ENCODE data around the gene GALM. TPM values are rescaled to one million over a fixed set of nuclear protein-coding genes. Genes with fewer than 3 reads are reported as not detected.
A peak's percentile ranks its signal among the peaks of the same experiment; 100 is the strongest.

GALM gene
- total and polyA plus RNA-seq, 2 of the 13 experiments (the other 11 are each of a cell fraction or from before 2014, with no cell fraction given), result 65.5 to 90.0 TPM

DNA sequence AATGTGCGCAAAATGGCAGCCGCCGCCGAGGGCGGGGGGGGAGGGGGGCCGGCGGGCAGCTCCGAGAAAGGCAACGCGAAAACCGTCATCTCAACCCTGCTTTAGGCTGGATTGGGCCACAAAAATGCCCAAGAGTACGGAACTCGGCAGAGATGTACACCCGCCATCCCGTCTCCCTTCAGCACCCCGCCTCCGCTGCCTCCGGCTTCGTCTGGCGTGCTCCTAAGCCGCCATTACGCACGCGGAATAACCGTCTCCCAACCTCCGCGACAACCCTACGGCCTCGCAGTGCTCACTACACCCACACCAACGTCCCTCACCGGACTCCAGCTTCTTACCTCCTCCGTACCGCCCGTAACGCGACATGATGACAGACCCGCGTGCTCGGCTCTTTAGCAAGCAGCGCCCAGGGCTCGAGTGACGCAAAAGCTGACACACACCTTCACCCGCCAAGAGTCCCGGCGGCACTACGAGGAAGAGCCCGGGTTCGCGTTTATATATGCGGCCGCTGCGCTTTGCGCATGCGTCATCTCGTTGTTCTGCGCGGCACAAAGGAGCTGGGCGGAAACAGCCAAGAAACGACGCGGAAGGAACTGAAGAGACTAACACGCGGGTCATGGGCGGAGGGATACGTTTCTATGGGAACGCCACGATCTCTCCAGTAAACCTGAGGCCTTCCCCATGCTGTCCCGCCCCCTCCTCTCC is 85.1 kb downstream of the GALM start, which contains the start of gene SRSF7 (continued):
- TF ChIP-seq, protein P1, sequence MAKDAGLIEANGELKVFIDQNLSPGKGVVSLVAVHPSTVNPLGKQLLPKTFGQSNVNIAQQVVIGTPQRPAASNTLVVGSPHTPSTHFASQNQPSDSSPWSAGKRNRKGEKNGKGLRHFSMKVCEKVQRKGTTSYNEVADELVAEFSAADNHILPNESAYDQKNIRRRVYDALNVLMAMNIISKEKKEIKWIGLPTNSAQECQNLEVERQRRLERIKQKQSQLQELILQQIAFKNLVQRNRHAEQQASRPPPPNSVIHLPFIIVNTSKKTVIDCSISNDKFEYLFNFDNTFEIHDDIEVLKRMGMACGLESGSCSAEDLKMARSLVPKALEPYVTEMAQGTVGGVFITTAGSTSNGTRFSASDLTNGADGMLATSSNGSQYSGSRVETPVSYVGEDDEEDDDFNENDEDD (CRISPR knock-in tag; IDR thresholded peaks at IDR 0.05; ENCODE audit: borderline replicate concordance), result peak; percentile 83
- TF ChIP-seq TBX3 (IDR thresholded peaks at IDR 0.05; ENCODE audit: borderline replicate concordance) (0 out of 2 replicates have a peak, but pooled peaks have one; percentile 45), ZNF549 (CRISPR knock-in tag; IDR thresholded peaks at IDR 0.05) (0 out of 2 replicates have a peak, but pooled peaks have one; percentile 62), ZFP1 (CRISPR knock-in tag; IDR thresholded peaks at IDR 0.05) (no peak; the same call in 1 of the 2 replicates), BHLHE40 (IDR thresholded peaks at IDR 0.05; ENCODE audit: low read length) (0 out of 2 replicates have a peak, but pooled peaks have one; percentile 23), ZNF546 (CRISPR knock-in tag; conservative IDR thresholded peaks at IDR 0.05) (peak; percentile 87; the same call in 1 of the 2 replicates), YEATS2 (CRISPR knock-in tag; IDR thresholded peaks at IDR 0.05; ENCODE audit: borderline replicate concordance) (peak; percentile 76), ZNF138 (CRISPR knock-in tag; IDR thresholded peaks at IDR 0.05; ENCODE audit: low read depth) (peak; percentile 80; the same call in 1 of the 2 replicates), ZFP36L1 (CRISPR knock-in tag; IDR thresholded peaks at IDR 0.05) (peak; percentile 76; the same call in 1 of the 2 replicates), YEATS4 (CRISPR knock-in tag; IDR thresholded peaks at IDR 0.05; ENCODE audit: borderline replicate concordance) (peak; percentile 94), TSC22D2 (CRISPR knock-in tag; IDR thresholded peaks at IDR 0.05; ENCODE audit: borderline replicate concordance) (peak; percentile 93), ZMYM2 (CRISPR knock-in tag; IDR thresholded peaks at IDR 0.05) (no peak), CC2D1A (CRISPR knock-in tag; IDR thresholded peaks at IDR 0.05) (no peak; the same call in 1 of the 2 replicates), ELF3 (CRISPR knock-in tag; IDR thresholded peaks at IDR 0.05) (peak; percentile 99)
- TF ChIP-seq, protein P2, sequence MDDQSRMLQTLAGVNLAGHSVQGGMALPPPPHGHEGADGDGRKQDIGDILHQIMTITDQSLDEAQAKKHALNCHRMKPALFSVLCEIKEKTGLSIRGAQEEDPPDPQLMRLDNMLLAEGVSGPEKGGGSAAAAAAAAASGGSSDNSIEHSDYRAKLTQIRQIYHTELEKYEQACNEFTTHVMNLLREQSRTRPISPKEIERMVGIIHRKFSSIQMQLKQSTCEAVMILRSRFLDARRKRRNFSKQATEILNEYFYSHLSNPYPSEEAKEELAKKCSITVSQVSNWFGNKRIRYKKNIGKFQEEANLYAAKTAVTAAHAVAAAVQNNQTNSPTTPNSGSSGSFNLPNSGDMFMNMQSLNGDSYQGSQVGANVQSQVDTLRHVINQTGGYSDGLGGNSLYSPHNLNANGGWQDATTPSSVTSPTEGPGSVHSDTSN (CRISPR knock-in tag; IDR thresholded peaks at IDR 0.05; ENCODE audit: borderline replicate concordance), result no peak
- TF ChIP-seq, protein P3, sequence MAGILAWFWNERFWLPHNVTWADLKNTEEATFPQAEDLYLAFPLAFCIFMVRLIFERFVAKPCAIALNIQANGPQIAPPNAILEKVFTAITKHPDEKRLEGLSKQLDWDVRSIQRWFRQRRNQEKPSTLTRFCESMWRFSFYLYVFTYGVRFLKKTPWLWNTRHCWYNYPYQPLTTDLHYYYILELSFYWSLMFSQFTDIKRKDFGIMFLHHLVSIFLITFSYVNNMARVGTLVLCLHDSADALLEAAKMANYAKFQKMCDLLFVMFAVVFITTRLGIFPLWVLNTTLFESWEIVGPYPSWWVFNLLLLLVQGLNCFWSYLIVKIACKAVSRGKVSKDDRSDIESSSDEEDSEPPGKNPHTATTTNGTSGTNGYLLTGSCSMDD (CRISPR knock-in tag; IDR thresholded peaks at IDR 0.05), result peak; percentile 84
- TF ChIP-seq, protein P4, sequence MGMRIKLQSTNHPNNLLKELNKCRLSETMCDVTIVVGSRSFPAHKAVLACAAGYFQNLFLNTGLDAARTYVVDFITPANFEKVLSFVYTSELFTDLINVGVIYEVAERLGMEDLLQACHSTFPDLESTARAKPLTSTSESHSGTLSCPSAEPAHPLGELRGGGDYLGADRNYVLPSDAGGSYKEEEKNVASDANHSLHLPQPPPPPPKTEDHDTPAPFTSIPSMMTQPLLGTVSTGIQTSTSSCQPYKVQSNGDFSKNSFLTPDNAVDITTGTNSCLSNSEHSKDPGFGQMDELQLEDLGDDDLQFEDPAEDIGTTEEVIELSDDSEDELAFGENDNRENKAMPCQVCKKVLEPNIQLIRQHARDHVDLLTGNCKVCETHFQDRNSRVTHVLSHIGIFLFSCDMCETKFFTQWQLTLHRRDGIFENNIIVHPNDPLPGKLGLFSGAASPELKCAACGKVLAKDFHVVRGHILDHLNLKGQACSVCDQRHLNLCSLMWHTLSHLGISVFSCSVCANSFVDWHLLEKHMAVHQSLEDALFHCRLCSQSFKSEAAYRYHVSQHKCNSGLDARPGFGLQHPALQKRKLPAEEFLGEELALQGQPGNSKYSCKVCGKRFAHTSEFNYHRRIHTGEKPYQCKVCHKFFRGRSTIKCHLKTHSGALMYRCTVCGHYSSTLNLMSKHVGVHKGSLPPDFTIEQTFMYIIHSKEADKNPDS (CRISPR knock-in tag; IDR thresholded peaks at IDR 0.05), result peak; percentile 85; the same call in 1 of the 2 replicates
- TF ChIP-seq, protein P5, sequence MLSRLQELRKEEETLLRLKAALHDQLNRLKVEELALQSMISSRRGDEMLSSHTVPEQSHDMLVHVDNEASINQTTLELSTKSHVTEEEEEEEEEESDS (CRISPR knock-in tag; IDR thresholded peaks at IDR 0.05; ENCODE audit: borderline replicate concordance), result no peak; the same call in 1 of the 2 replicates
- TF ChIP-seq, protein P6, sequence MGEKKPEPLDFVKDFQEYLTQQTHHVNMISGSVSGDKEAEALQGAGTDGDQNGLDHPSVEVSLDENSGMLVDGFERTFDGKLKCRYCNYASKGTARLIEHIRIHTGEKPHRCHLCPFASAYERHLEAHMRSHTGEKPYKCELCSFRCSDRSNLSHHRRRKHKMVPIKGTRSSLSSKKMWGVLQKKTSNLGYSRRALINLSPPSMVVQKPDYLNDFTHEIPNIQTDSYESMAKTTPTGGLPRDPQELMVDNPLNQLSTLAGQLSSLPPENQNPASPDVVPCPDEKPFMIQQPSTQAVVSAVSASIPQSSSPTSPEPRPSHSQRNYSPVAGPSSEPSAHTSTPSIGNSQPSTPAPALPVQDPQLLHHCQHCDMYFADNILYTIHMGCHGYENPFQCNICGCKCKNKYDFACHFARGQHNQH (CRISPR knock-in tag; IDR thresholded peaks at IDR 0.05), result peak; percentile 82; the same call in 1 of the 2 replicates
- TF ChIP-seq, protein P7, sequence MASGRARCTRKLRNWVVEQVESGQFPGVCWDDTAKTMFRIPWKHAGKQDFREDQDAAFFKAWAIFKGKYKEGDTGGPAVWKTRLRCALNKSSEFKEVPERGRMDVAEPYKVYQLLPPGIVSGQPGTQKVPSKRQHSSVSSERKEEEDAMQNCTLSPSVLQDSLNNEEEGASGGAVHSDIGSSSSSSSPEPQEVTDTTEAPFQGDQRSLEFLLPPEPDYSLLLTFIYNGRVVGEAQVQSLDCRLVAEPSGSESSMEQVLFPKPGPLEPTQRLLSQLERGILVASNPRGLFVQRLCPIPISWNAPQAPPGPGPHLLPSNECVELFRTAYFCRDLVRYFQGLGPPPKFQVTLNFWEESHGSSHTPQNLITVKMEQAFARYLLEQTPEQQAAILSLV (CRISPR knock-in tag; IDR thresholded peaks at IDR 0.05; ENCODE audit: borderline replicate concordance), result peak; percentile 18; the same call in 1 of the 2 replicates

Measured in HepG2 (cell line).